ENCODE measurements around the gene KCNK1. TPM values are rescaled to one million over a fixed set of nuclear protein-coding genes. Genes with fewer than 3 reads are reported as not detected.

Gene KCNK1
- total RNA-seq, 1 donor from 2014 or later, result 0.37 TPM

DNA sequence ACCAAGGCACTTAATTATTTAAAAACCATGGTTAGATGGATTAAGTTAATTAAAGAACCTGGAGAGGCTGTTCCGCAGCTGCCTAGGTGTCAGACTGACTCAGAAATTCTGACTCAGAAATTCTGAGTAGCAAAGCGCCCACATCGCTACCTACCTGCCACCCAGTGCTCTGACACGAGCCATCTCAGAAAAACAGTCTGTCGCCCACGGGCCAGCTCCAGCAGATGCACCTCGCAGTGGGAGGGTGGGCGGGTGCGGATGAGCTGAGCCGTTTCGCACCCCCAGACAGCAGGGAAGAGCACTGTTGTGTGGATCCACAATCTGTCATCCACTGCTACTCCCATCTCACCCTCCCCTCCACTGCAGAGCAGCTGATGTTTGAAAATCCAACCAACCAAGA lies 13.5 kb downstream of the KCNK1 start:
- DNase-seq (ENCODE audit: low spot score), result no peak
- Mint-ChIP-seq H3K36me3 (ENCODE audit: low read depth) (no peaks in the 10 kb centered on the region), H3K4me3 (ENCODE audit: unreplicated experiment) (no peak overlapping the region), H3K9me3 (ENCODE audit: low read depth) (no peaks in the 10 kb centered on the region), H3K27me3 (ENCODE audit: low read depth) (peaks cover 9% of the 10 kb centered on the region), H3K27ac (ENCODE audit: unreplicated experiment) (no peak overlapping the region), H3K4me1 (ENCODE audit: low read depth) (no peaks in the 10 kb centered on the region)
- TF ChIP-seq, protein P1, sequence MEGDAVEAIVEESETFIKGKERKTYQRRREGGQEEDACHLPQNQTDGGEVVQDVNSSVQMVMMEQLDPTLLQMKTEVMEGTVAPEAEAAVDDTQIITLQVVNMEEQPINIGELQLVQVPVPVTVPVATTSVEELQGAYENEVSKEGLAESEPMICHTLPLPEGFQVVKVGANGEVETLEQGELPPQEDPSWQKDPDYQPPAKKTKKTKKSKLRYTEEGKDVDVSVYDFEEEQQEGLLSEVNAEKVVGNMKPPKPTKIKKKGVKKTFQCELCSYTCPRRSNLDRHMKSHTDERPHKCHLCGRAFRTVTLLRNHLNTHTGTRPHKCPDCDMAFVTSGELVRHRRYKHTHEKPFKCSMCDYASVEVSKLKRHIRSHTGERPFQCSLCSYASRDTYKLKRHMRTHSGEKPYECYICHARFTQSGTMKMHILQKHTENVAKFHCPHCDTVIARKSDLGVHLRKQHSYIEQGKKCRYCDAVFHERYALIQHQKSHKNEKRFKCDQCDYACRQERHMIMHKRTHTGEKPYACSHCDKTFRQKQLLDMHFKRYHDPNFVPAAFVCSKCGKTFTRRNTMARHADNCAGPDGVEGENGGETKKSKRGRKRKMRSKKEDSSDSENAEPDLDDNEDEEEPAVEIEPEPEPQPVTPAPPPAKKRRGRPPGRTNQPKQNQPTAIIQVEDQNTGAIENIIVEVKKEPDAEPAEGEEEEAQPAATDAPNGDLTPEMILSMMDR (IDR thresholded peaks at IDR 0.05), result no peak

DNA sequence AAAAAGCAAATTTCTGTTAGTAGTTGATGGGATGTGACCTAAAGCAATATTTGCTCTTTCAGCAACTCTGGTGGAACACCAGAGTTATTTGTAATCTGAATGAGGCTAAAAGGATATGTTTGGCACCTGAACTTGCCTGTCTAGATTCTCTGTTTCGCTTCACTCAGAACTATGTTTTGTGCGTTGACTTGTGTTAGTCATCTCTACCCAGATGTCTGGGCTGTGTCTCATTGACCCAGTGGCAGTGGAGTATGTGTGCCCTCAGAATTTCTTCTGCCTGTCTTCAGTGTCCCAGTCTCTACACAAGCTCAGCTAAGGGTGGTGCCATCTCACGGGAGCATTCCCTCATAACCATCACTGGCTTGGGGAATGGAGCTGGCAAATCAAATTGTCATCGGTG lies 13.9 kb downstream of the KCNK1 start:
- Mint-ChIP-seq H3K4me1 (ENCODE audit: low read depth) (no peaks in the 10 kb centered on the region), H3K27ac (ENCODE audit: unreplicated experiment) (no peak overlapping the region), H3K9me3 (ENCODE audit: low read depth) (no peaks in the 10 kb centered on the region), H3K4me3 (ENCODE audit: unreplicated experiment) (no peak overlapping the region), H3K27me3 (ENCODE audit: low read depth) (peaks cover 5% of the 10 kb centered on the region), H3K36me3 (ENCODE audit: low read depth) (no peaks in the 10 kb centered on the region)
- DNase-seq (ENCODE audit: low spot score), result no peak
- TF ChIP-seq, protein P1 (IDR thresholded peaks at IDR 0.05), result no peak

GRCh38 chr1:233629305-233629935 lies 15.5 kb downstream of the KCNK1 start:
- peaks cover 4% of the 10 kb centered on the region for H3K27me3 Mint-ChIP-seq (ENCODE audit: low read depth)
- no peaks in the 10 kb centered on the region for H3K9me3 Mint-ChIP-seq (ENCODE audit: low read depth)
- H3K27ac Mint-ChIP-seq (ENCODE audit: unreplicated experiment), result no peak overlapping the region
- H3K4me3 Mint-ChIP-seq (ENCODE audit: unreplicated experiment), result no peak overlapping the region
- no peaks in the 10 kb centered on the region for H3K4me1 Mint-ChIP-seq (ENCODE audit: low read depth)
- TF ChIP-seq, protein P1 (IDR thresholded peaks at IDR 0.05), result no peak
- no peaks in the 10 kb centered on the region for H3K36me3 Mint-ChIP-seq (ENCODE audit: low read depth)
- DNase-seq (ENCODE audit: low spot score), result no peak

DNA sequence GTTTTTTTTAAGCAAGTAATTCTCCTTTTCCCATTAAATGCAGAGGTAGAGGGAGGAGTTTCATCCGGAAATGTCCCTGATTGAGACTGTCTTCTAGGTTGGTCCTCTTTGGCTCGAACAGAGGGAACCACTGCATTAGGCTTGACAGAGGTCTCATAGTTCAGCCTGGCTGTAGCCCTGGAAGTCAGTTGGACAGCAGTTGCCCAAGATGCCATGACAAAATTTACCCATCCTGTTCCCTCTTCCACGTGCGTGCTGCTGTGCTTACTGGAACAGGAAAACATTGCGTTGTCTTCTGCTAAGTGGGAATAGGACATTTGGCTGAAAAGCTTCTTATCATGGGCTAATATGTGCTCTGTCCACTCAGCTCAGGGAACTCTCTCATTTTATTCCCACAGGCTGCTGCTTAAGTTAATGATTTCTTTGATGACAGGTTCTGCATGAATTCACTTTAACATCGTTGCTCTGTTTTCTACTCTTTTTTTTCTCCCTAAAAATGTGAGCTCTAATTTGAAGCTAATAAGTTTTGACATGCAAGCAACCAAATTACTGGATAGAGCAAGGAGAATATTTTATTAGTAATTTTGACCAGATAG lies 18.0 kb downstream of the KCNK1 start:
- H3K36me3 Mint-ChIP-seq (ENCODE audit: low read depth), result no peaks in the 10 kb centered on the region
- H3K27ac Mint-ChIP-seq (ENCODE audit: unreplicated experiment), result no peak overlapping the region
- DNase-seq (ENCODE audit: low spot score), result no peak
- no peaks in the 10 kb centered on the region for H3K4me1 Mint-ChIP-seq (ENCODE audit: low read depth)
- TF ChIP-seq, protein P1 (IDR thresholded peaks at IDR 0.05), result no peak
- H3K27me3 Mint-ChIP-seq (ENCODE audit: low read depth), result peaks cover 4% of the 10 kb centered on the region
- peaks cover 7% of the 10 kb centered on the region for H3K9me3 Mint-ChIP-seq (ENCODE audit: low read depth)
- no peak overlapping the region for H3K4me3 Mint-ChIP-seq (ENCODE audit: unreplicated experiment)

DNA sequence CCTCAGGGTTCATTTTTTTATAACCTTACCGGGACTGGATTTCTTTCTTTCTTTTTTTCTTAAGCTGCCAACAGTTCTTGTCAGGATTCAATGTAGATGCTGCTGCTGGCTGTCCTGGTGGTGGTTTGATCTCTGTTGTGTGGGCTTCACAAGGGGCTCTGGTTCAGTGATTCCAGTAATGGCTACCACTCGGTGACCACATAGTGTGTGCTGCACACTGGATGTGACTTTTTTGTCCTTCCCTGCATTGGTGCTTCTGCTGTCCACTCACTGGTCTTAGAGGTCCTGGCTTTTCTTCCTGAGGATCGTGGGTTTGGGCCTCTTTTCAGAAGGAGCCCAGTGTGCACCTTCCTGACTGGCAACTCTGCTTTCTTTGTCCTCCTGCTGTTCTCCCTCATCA lies 18.5 kb downstream of the KCNK1 start:
- H3K9me3 Mint-ChIP-seq (ENCODE audit: low read depth), result peaks cover 7% of the 10 kb centered on the region
- TF ChIP-seq, protein P1 (IDR thresholded peaks at IDR 0.05), result no peak
- H3K36me3 Mint-ChIP-seq (ENCODE audit: low read depth), result no peaks in the 10 kb centered on the region
- peaks cover 4% of the 10 kb centered on the region for H3K27me3 Mint-ChIP-seq (ENCODE audit: low read depth)
- no peak for DNase-seq (ENCODE audit: low spot score)
- H3K4me1 Mint-ChIP-seq (ENCODE audit: low read depth), result no peaks in the 10 kb centered on the region
- H3K27ac Mint-ChIP-seq (ENCODE audit: unreplicated experiment), result no peak overlapping the region
- no peak overlapping the region for H3K4me3 Mint-ChIP-seq (ENCODE audit: unreplicated experiment)
